ENCODE data around the gene SCARB1. TPM values are rescaled to one million over a fixed set of nuclear protein-coding genes. Genes with fewer than 3 reads are reported as not detected.
A peak's percentile ranks its signal among the peaks of the same experiment; 100 is the strongest.

SCARB1 gene
- total RNA-seq, 1 experiment from 2014 or later, result 68.3 TPM

- TF ChIP-seq USF2 (CRISPR knock-in tag; IDR thresholded peaks at IDR 0.05) (no peak), ZNF121 (CRISPR knock-in tag; IDR thresholded peaks at IDR 0.05) (no peak), TEAD1 (CRISPR knock-in tag; IDR thresholded peaks at IDR 0.05) (no peak), NFATC4 (CRISPR knock-in tag; IDR thresholded peaks at IDR 0.05) (no peak), MLX (CRISPR knock-in tag; IDR thresholded peaks at IDR 0.05) (no peak), CREB1 (CRISPR knock-in tag; IDR thresholded peaks at IDR 0.05) (no peak), CBFB (CRISPR knock-in tag; IDR thresholded peaks at IDR 0.05; ENCODE audit: low read depth) (no peak), ZNF138 (CRISPR knock-in tag; conservative IDR thresholded peaks at IDR 0.05) (no peak), FOXK1 (CRISPR knock-in tag; IDR thresholded peaks at IDR 0.05) (no peak)
Measured at GRCh38 chr12:124733086-124733485, 130.6 kb downstream of the SCARB1 start (continued).

GRCh38 chr12:124732275-124733075, 131.2 kb downstream of the SCARB1 start:
- peaks cover 16% of the 10 kb centered on the region for H3K4me1 Mint-ChIP-seq
- H3K9me3 Mint-ChIP-seq, result peaks cover 4% of the 10 kb centered on the region; the same call in 1 of the 2 replicates
- POLR2A ChIA-PET, result no interaction called here
- H3K4me3 Mint-ChIP-seq, result no peak overlapping the region
- TF ChIP-seq RELA (CRISPR knock-in tag; IDR thresholded peaks at IDR 0.05; ENCODE audit: borderline replicate concordance), result no peak
- peak; percentile 27; the same call in 1 of the 2 replicates for TF ChIP-seq MAX (CRISPR knock-in tag; IDR thresholded peaks at IDR 0.05)
- peak overlapping the region; percentile 10; the same call in 1 of the 2 replicates for H3K27ac Mint-ChIP-seq
- ATAC-seq (no peak), DNase-seq (ENCODE audit: low spot score) (no peak)
- no peaks in the 10 kb centered on the region for H3K36me3 Mint-ChIP-seq
- CTCF ChIA-PET, result interaction anchor here (1.2 to 2.7 kb wide), 3 partner anchors 13 to 35 kb away, joined by 3 to 20 read pairs (median 5); no protein-coding TSS in a partner anchor
- H3K27me3 Mint-ChIP-seq (ENCODE audit: low read depth), result peaks cover 3% of the 10 kb centered on the region; the same call in 1 of the 2 replicates

- DNase-seq (ENCODE audit: low spot score) (no peak), ATAC-seq (no peak)
- ChIA-PET CTCF (interaction anchor here (1.2 kb wide), 1 partner anchor 36 kb away, joined by 3 read pairs; no protein-coding TSS in a partner anchor), POLR2A (no interaction called here)
- Mint-ChIP-seq H3K9me3 (peaks cover 4% of the 10 kb centered on the region; the same call in 1 of the 2 replicates), H3K27ac (no peak overlapping the region), H3K4me3 (no peak overlapping the region), H3K36me3 (no peaks in the 10 kb centered on the region), H3K4me1 (peaks cover 16% of the 10 kb centered on the region), H3K27me3 (ENCODE audit: low read depth) (peaks cover 3% of the 10 kb centered on the region; the same call in 1 of the 2 replicates)
- no peak for TF ChIP-seq ZNF232 (CRISPR knock-in tag; IDR thresholded peaks at IDR 0.05)
- no peak for TF ChIP-seq ATF6 (CRISPR knock-in tag; IDR thresholded peaks at IDR 0.05)
- no peak for TF ChIP-seq PREB (CRISPR knock-in tag; IDR thresholded peaks at IDR 0.05; ENCODE audit: borderline replicate concordance)
- TF ChIP-seq SMAD4 (CRISPR knock-in tag; IDR thresholded peaks at IDR 0.05), result no peak
- no peak for TF ChIP-seq ESRRA (CRISPR knock-in tag; IDR thresholded peaks at IDR 0.05; ENCODE audit: borderline replicate concordance)
- TF ChIP-seq NFE2L1 (CRISPR knock-in tag; IDR thresholded peaks at IDR 0.05), result no peak
- no peak for TF ChIP-seq HMGA2 (CRISPR knock-in tag; IDR thresholded peaks at IDR 0.05)
- TF ChIP-seq KAT7 (CRISPR knock-in tag; IDR thresholded peaks at IDR 0.05; ENCODE audit: borderline replicate concordance), result no peak
- TF ChIP-seq TEAD4 (CRISPR knock-in tag; IDR thresholded peaks at IDR 0.05), result no peak
- TF ChIP-seq ATF2 (CRISPR knock-in tag; IDR thresholded peaks at IDR 0.05; ENCODE audit: borderline replicate concordance, low read depth), result no peak
Measured at GRCh38 chr12:124731869-124732268, 131.8 kb downstream of the SCARB1 start.

All from WTC11 (cell line).